HEK293 (cell line): ENCODE data around the gene PARD3.

Source experiments
- CTCF ChIA-PET: fragments of 350-600 bp; formaldehyde crosslinking; extraction: SDS; loops from one replicate; lab custom pipeline; 2021; ENCODE audit warnings: antibody characterized with exemption; lab: Yijun Ruan, JAX
- POLR2A ChIA-PET: fragments of 300-600 bp; formaldehyde crosslinking; extraction: SDS; loops from one replicate; lab custom pipeline; 2020; ENCODE audit warnings: antibody characterized with exemption, inconsistent platforms; lab: Yijun Ruan, JAX
- H3K27ac ChIP-seq: fragments of 200-500 bp; sonication (Bioruptor generic); 2 replicates; pipeline ENCODE4 v1.5.1; 2014; ENCODE audit warnings: low read depth, low read length, control low read depth, inconsistent platforms; ENCODE audit errors: extremely low read depth
- H3K36me3 ChIP-seq, 2 experiments: fragments of 200-500 bp in 1 of 2; sonication (Bioruptor generic) in 1 of 2; 1 replicate in 1 of 2; 2 replicates in 1 of 2; pipeline ENCODE4 v1.5.1; 2014 to 2017; ENCODE audit warnings: inconsistent platforms in 2 of 2, low read length in 2 of 2; ENCODE audit not compliant: control insufficient read depth in 2 of 2, insufficient read depth in 1 of 2
- H3K4me1 ChIP-seq: fragments of 200-500 bp; sonication (Bioruptor generic); 2 replicates; pipeline ENCODE4 v1.5.1; 2014; ENCODE audit warnings: mild to moderate bottlenecking, low read length, inconsistent platforms; ENCODE audit not compliant: control insufficient read depth, insufficient read depth
- H3K4me3 ChIP-seq: 2 replicates; pipeline ENCODE4 v1.5.1; 2011; ENCODE audit warnings: low read depth, mild to moderate bottlenecking, control low read depth, low read length, moderate library complexity
- H3K9me3 ChIP-seq: fragments of 200-500 bp; sonication (Bioruptor generic); 2 replicates; pipeline ENCODE4 v1.5.1; 2014; ENCODE audit warnings: low read depth, low read length, inconsistent platforms; ENCODE audit not compliant: control insufficient read depth, insufficient read depth
- KLF9 ChIP-seq: fragments of 450-650 bp; formaldehyde crosslinking; IDR thresholded peaks from 2 replicates; pipeline ENCODE4 v1.5.1; 2016; ENCODE audit warnings: missing biosample characterization, missing genetic modification characterization, low read depth
- ZBTB17 ChIP-seq: fragments of 450-650 bp; formaldehyde crosslinking; IDR thresholded peaks from 2 replicates; pipeline ENCODE4 v1.5.1; 2016; ENCODE audit warnings: missing biosample characterization, missing genetic modification characterization
- ZNF423 ChIP-seq: fragments of 450-650 bp; formaldehyde crosslinking; IDR thresholded peaks from 2 replicates; pipeline ENCODE4 v1.5.1; 2016; ENCODE audit warnings: missing biosample characterization, missing genetic modification characterization
- ZNF473 ChIP-seq: fragments of 450-650 bp; formaldehyde crosslinking; IDR thresholded peaks from 2 replicates; pipeline ENCODE4 v1.5.1; 2017; ENCODE audit warnings: missing biosample characterization, missing genetic modification characterization
- ZNF585B ChIP-seq: fragments of 450-650 bp; formaldehyde crosslinking; IDR thresholded peaks from 2 replicates; pipeline ENCODE4 v1.5.1; 2016; ENCODE audit warnings: missing biosample characterization, missing genetic modification characterization
- ZNF664 ChIP-seq: fragments of 450-650 bp; formaldehyde crosslinking; IDR thresholded peaks from 2 replicates; pipeline ENCODE4 v1.5.1; 2016; ENCODE audit warnings: missing biosample characterization, missing genetic modification characterization
- ZNF701 ChIP-seq: fragments of 450-650 bp; formaldehyde crosslinking; IDR thresholded peaks from 2 replicates; pipeline ENCODE4 v1.5.1; 2016; ENCODE audit warnings: missing biosample characterization, missing genetic modification characterization
- TF ChIP-seq, protein P1 (sequence below): fragments of 450-650 bp; formaldehyde crosslinking; IDR thresholded peaks from 2 replicates; pipeline ENCODE4 v1.5.1; 2017; ENCODE audit warnings: missing biosample characterization, mild to moderate bottlenecking, missing genetic modification characterization, moderate library complexity
- TF ChIP-seq, protein P2 (sequence below): fragments of 450-650 bp; formaldehyde crosslinking; IDR thresholded peaks from 2 replicates; pipeline ENCODE4 v1.5.1; 2017; ENCODE audit warnings: missing biosample characterization, missing genetic modification characterization
- TF ChIP-seq, protein P3 (sequence below): fragments of 450-650 bp; formaldehyde crosslinking; IDR thresholded peaks from 2 replicates; pipeline ENCODE4 v1.5.1; 2016; ENCODE audit warnings: missing biosample characterization, missing genetic modification characterization
- TF ChIP-seq, protein P4 (sequence below): fragments of 450-650 bp; formaldehyde crosslinking; IDR thresholded peaks from 2 replicates; pipeline ENCODE4 v1.5.1; 2016; ENCODE audit warnings: missing biosample characterization, missing genetic modification characterization, low read depth
- TF ChIP-seq, protein P5 (sequence below): fragments of 450-650 bp; formaldehyde crosslinking; IDR thresholded peaks from 2 replicates; pipeline ENCODE4 v1.5.1; 2016; ENCODE audit warnings: missing biosample characterization, missing genetic modification characterization, borderline replicate concordance
- TF ChIP-seq, protein P6 (sequence below): fragments of 450-650 bp; formaldehyde crosslinking; IDR thresholded peaks from 2 replicates; pipeline ENCODE4 v1.5.1; 2016; ENCODE audit warnings: missing biosample characterization, missing genetic modification characterization

The PARD3 gene

DNA sequence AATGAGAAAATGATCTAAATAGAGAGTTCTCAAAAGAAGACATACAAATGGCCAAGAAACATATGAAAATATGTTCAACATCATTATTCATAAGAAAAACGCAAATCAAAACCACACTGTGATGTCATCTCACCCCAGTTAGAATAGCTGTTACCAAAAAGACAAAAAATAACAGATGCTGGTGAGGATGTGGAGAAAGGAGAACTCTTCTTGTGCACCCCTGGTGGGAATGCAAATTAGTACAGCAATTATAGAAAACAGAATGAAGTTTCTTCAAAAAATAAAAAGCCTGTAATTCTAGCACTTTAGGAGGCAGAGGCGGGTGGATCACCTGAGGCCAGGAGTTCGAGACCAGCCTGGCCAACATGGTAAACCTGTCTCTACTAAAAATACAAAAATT, 199.3 kb downstream of the PARD3 start (continued):
- TF ChIP-seq, protein P1, sequence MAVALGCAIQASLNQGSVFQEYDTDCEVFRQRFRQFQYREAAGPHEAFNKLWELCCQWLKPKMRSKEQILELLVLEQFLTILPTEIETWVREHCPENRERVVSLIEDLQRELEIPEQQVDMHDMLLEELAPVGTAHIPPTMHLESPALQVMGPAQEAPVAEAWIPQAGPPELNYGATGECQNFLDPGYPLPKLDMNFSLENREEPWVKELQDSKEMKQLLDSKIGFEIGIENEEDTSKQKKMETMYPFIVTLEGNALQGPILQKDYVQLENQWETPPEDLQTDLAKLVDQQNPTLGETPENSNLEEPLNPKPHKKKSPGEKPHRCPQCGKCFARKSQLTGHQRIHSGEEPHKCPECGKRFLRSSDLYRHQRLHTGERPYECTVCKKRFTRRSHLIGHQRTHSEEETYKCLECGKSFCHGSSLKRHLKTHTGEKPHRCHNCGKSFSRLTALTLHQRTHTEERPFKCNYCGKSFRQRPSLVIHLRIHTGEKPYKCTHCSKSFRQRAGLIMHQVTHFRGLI, result no peak
- no peak for TF ChIP-seq ZNF701 (tag by site-specific recombination)

DNA sequence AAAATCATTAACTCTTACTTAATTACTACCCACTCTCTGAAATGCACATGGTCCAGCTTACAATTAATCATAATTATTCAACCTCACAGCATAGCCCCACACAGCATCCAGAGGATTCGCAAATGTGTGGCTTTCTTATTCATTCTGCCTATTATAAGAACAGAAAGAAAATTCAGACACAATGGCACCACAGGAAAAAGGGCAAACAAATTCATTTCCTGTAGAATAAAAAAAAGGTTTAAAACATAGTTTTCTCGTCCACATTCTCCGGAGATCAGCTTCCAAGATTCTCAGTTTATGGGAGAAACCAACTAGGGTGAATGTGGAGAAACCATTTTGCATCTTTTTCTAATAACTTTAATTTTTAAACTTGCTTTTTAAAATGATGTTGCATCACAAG, 201.6 kb downstream of the PARD3 start:
- ChIA-PET CTCF (no interaction called here), POLR2A (interaction anchor here (0.6 kb wide), 1 partner anchor 1633 kb away, joined by 3 read pairs; no protein-coding TSS in a partner anchor)
- H3K4me1 ChIP-seq, result no peaks in the 10 kb centered on the region
- H3K9me3 ChIP-seq, result no peaks in the 10 kb centered on the region
- TF ChIP-seq ZNF423 (tag by site-specific recombination), result no peak
- TF ChIP-seq, protein P2, sequence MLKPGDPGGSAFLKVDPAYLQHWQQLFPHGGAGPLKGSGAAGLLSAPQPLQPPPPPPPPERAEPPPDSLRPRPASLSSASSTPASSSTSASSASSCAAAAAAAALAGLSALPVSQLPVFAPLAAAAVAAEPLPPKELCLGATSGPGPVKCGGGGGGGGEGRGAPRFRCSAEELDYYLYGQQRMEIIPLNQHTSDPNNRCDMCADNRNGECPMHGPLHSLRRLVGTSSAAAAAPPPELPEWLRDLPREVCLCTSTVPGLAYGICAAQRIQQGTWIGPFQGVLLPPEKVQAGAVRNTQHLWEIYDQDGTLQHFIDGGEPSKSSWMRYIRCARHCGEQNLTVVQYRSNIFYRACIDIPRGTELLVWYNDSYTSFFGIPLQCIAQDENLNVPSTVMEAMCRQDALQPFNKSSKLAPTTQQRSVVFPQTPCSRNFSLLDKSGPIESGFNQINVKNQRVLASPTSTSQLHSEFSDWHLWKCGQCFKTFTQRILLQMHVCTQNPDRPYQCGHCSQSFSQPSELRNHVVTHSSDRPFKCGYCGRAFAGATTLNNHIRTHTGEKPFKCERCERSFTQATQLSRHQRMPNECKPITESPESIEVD (tag by site-specific recombination), result 0 out of 2 replicates have a peak, but pooled peaks have one; percentile 7
- TF ChIP-seq, protein P3, sequence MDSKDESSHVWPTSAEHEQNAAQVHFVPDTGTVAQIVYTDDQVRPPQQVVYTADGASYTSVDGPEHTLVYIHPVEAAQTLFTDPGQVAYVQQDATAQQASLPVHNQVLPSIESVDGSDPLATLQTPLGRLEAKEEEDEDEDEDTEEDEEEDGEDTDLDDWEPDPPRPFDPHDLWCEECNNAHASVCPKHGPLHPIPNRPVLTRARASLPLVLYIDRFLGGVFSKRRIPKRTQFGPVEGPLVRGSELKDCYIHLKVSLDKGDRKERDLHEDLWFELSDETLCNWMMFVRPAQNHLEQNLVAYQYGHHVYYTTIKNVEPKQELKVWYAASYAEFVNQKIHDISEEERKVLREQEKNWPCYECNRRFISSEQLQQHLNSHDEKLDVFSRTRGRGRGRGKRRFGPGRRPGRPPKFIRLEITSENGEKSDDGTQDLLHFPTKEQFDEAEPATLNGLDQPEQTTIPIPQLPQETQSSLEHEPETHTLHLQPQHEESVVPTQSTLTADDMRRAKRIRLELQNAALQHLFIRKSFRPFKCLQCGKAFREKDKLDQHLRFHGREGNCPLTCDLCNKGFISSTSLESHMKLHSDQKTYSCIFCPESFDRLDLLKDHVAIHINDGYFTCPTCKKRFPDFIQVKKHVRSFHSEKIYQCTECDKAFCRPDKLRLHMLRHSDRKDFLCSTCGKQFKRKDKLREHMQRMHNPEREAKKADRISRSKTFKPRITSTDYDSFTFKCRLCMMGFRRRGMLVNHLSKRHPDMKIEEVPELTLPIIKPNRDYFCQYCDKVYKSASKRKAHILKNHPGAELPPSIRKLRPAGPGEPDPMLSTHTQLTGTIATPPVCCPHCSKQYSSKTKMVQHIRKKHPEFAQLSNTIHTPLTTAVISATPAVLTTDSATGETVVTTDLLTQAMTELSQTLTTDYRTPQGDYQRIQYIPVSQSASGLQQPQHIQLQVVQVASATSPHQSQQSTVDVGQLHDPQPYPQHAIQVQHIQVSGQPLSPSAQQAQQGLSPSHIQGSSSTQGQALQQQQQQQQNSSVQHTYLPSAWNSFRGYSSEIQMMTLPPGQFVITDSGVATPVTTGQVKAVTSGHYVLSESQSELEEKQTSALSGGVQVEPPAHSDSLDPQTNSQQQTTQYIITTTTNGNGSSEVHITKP (tag by site-specific recombination), result 0 out of 2 replicates have a peak, but pooled peaks have one; percentile 28
- no peak overlapping the region for H3K4me3 ChIP-seq
- H3K36me3 ChIP-seq, result no peaks in the 10 kb centered on the region
- no peak overlapping the region for H3K27ac ChIP-seq

DNA sequence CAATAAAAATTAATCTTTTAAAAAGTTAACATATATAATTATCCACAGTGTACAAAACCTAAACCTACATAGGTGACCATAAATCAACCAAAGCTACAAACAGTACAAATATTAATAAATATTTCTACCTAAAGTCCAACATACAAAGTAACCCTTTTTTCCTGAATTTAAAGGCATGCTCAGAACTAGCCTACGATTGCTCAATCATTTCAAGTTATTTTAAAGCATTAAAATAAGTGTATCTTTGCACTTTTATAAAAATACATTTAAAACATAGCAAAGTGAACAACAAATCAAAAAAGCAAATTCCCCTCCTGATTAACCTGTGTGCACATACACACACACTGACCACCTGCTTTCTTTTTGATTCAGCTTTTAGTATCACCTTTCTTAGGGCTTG, 202.2 kb downstream of the PARD3 start:
- no peak overlapping the region for H3K27ac ChIP-seq
- no peak overlapping the region for H3K4me3 ChIP-seq
- no peaks in the 10 kb centered on the region for H3K36me3 ChIP-seq
- TF ChIP-seq, protein P4, sequence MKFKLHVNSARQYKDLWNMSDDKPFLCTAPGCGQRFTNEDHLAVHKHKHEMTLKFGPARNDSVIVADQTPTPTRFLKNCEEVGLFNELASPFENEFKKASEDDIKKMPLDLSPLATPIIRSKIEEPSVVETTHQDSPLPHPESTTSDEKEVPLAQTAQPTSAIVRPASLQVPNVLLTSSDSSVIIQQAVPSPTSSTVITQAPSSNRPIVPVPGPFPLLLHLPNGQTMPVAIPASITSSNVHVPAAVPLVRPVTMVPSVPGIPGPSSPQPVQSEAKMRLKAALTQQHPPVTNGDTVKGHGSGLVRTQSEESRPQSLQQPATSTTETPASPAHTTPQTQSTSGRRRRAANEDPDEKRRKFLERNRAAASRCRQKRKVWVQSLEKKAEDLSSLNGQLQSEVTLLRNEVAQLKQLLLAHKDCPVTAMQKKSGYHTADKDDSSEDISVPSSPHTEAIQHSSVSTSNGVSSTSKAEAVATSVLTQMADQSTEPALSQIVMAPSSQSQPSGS, result no peak
- TF ChIP-seq KLF9 (tag by site-specific recombination) (no peak), ZBTB17 (tag by site-specific recombination) (no peak), ZNF585B (tag by site-specific recombination) (no peak)
- POLR2A ChIA-PET, result no interaction called here
- peaks cover 3% of the 10 kb centered on the region; the same call in 1 of the 2 replicates for H3K4me1 ChIP-seq
- CTCF ChIA-PET, result interaction anchor here (0.6 kb wide), 1 partner anchor 95 kb away, joined by 3 read pairs; no protein-coding TSS in a partner anchor
- H3K9me3 ChIP-seq, result no peaks in the 10 kb centered on the region

DNA sequence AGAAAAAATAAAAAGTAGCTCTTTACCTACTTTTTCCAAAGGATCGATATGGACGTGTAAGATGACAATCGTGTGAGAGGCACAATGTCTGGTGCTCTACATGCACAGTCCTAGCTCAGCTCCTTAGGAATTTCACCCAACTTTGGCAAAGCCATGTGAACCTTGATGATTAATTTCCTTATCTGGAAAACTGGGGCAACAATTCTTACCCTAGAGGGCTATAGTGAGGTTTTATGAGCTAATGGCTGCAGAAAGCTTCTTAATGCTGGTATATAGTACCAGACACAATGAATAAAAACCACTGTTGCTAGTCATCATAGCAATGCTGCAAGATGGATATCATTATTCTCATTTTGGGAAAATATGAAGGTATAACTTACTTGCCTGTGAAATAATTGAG, 202.7 kb downstream of the PARD3 start:
- CTCF ChIA-PET, result interaction anchor here (0.6 kb wide), 3 partner anchors 28 to 154 kb away, joined by 3 read pairs; no protein-coding TSS in a partner anchor
- no peak overlapping the region for H3K4me3 ChIP-seq

More for the DNA sequence above, 202.7 kb downstream of the PARD3 start:
- Histone ChIP-seq H3K36me3 (no peaks in the 10 kb centered on the region), H3K9me3 (no peaks in the 10 kb centered on the region), H3K4me1 (peaks cover 7% of the 10 kb centered on the region; the same call in 1 of the 2 replicates), H3K27ac (no peak overlapping the region)
- TF ChIP-seq, protein P5, sequence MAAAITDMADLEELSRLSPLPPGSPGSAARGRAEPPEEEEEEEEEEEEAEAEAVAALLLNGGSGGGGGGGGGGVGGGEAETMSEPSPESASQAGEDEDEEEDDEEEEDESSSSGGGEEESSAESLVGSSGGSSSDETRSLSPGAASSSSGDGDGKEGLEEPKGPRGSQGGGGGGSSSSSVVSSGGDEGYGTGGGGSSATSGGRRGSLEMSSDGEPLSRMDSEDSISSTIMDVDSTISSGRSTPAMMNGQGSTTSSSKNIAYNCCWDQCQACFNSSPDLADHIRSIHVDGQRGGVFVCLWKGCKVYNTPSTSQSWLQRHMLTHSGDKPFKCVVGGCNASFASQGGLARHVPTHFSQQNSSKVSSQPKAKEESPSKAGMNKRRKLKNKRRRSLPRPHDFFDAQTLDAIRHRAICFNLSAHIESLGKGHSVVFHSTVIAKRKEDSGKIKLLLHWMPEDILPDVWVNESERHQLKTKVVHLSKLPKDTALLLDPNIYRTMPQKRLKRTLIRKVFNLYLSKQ, result no peak
- TF ChIP-seq ZNF664 (tag by site-specific recombination) (0 out of 2 replicates have a peak, but pooled peaks have one; percentile 7), ZNF473 (no peak)
- TF ChIP-seq, protein P6, sequence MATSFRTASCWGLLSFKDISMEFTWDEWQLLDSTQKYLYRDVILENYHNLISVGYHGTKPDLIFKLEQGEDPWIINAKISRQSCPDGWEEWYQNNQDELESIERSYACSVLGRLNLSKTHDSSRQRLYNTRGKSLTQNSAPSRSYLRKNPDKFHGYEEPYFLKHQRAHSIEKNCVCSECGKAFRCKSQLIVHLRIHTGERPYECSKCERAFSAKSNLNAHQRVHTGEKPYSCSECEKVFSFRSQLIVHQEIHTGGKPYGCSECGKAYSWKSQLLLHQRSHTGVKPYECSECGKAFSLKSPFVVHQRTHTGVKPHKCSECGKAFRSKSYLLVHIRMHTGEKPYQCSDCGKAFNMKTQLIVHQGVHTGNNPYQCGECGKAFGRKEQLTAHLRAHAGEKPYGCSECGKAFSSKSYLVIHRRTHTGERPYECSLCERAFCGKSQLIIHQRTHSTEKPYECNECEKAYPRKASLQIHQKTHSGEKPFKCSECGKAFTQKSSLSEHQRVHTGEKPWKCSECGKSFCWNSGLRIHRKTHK (tag by site-specific recombination), result no peak
- TF ChIP-seq, protein P2 (tag by site-specific recombination), result 0 out of 2 replicates have a peak, but pooled peaks have one; percentile 5
- POLR2A ChIA-PET, result no interaction called here
